HEK293T (cell line): ENCODE results near the gene FBRSL1.
A peak's percentile ranks its signal among the peaks of the same experiment; 100 is the strongest.

Experiments
- CTCF ChIA-PET: fragments of 350-600 bp; formaldehyde crosslinking; extraction: SDS; loops from one replicate; lab custom pipeline; 2021; ENCODE audit warnings: antibody characterized with exemption, inconsistent platforms; lab: Yijun Ruan, JAX
- POLR2A ChIA-PET: fragments of 350-600 bp; formaldehyde crosslinking; extraction: SDS; loops from one replicate; lab custom pipeline; 2020; ENCODE audit warnings: antibody characterized with exemption, inconsistent platforms; lab: Yijun Ruan, JAX
- DNase-seq: peaks from one replicate; pipeline ENCODE4 v3.0.0; 2012; ENCODE audit warnings: mixed read lengths; ENCODE audit errors: extremely low spot score
- ARNT ChIP-seq: fragments of 450-650 bp; IDR thresholded peaks from 2 replicates; pipeline ENCODE4 v1.6.1; 2017; ENCODE audit warnings: mild to moderate bottlenecking
- BHLHE40 ChIP-seq: fragments of 450-650 bp; IDR thresholded peaks from 2 replicates; pipeline ENCODE4 v1.6.1; 2016; ENCODE audit warnings: mild to moderate bottlenecking, moderate library complexity, borderline replicate concordance
- CTBP1 ChIP-seq: fragments of 450-650 bp; IDR thresholded peaks from 2 replicates; pipeline ENCODE4 v1.6.1; 2016; ENCODE audit warnings: borderline replicate concordance
- ELF4 ChIP-seq: fragments of 450-650 bp; IDR thresholded peaks from 2 replicates; pipeline ENCODE4 v1.6.1; 2017; ENCODE audit warnings: antibody characterized with exemption
- FOXA1 ChIP-seq: fragments of 450-650 bp; IDR thresholded peaks from 2 replicates; pipeline ENCODE4 v1.6.1; 2016; ENCODE audit warnings: mild to moderate bottlenecking
- FOXK2 ChIP-seq: fragments of 450-650 bp; IDR thresholded peaks from 2 replicates; pipeline ENCODE4 v1.6.1; 2016; ENCODE audit warnings: mild to moderate bottlenecking
- FOXM1 ChIP-seq: fragments of 450-650 bp; IDR thresholded peaks from 2 replicates; pipeline ENCODE4 v1.6.1; 2017; ENCODE audit warnings: mild to moderate bottlenecking, borderline replicate concordance
- HDGF ChIP-seq: fragments of 450-650 bp; IDR thresholded peaks from 2 replicates; pipeline ENCODE4 v1.6.1; 2017; ENCODE audit warnings: antibody characterized with exemption, borderline replicate concordance
- L3MBTL2 ChIP-seq: fragments of 450-650 bp; conservative IDR thresholded peaks from 2 replicates; pipeline ENCODE4 v1.6.1; 2016; ENCODE audit warnings: mild to moderate bottlenecking
- LEF1 ChIP-seq: fragments of 450-650 bp; IDR thresholded peaks from 2 replicates; pipeline ENCODE4 v1.6.1; 2017; ENCODE audit warnings: mild to moderate bottlenecking, borderline replicate concordance
- NFRKB ChIP-seq: fragments of 450-650 bp; IDR thresholded peaks from 2 replicates; pipeline ENCODE4 v1.6.1; 2016; ENCODE audit warnings: mild to moderate bottlenecking, moderate library complexity
- SP1 ChIP-seq: fragments of 450-650 bp; IDR thresholded peaks from 2 replicates; pipeline ENCODE4 v1.6.1; 2017
- SUZ12 ChIP-seq: fragments of 450-650 bp; IDR thresholded peaks from 2 replicates; pipeline ENCODE4 v1.6.1; 2016; ENCODE audit warnings: mild to moderate bottlenecking
- TARDBP ChIP-seq: fragments of 450-650 bp; IDR thresholded peaks from 2 replicates; pipeline ENCODE4 v1.6.1; 2016
- ZNF384 ChIP-seq: fragments of 450-650 bp; IDR thresholded peaks from 2 replicates; pipeline ENCODE4 v1.6.1; 2016
- TF ChIP-seq, protein P1 (sequence below): fragments of 450-650 bp; IDR thresholded peaks from 2 replicates; pipeline ENCODE4 v1.6.1; 2016

FBRSL1 gene

DNA sequence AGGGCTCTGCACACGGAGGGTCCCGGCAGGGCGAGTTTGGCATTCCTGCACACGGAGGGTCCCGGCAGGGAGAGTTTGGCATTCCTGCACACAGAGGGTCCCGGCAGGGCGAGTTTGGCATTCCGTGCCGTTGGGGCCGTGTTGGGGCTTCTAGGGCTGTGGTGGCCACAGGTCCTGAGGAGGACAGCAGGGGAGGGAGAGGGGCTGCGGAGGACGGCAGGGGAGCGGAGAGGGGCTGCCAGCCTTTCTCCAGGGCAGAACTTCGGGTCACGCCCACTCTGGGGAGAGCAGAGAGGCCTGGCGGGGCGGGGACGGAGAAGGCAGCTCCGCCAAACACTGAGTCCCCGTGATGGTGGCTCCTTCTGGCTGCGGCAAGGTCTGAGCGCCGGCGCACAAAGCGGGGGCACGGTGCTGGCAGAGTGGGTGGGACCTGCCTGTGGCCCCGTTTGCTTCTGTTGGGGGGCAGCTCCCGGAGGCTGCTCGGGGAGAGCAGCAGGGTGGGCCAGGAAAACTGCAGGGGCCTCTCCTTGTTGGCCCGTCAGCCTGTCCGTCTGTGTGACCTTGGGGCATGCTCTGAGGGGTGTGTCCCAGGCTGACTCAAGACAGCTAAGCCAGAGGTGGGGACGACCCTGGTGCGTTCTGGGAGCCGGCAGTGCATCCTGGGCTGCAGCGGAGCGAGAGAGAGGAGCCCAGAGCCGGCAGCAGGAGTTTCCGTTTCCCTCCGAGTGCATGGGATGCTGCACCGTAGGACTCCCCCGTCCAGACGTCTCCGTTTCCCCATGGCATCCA, 60.3 kb downstream of the FBRSL1 start:
- ChIA-PET CTCF (no interaction called here), POLR2A (no interaction called here)
- DNase-seq: no peak
- TF ChIP-seq CTBP1: no peak
- TF ChIP-seq FOXK2: no peak
- TF ChIP-seq, protein P1, sequence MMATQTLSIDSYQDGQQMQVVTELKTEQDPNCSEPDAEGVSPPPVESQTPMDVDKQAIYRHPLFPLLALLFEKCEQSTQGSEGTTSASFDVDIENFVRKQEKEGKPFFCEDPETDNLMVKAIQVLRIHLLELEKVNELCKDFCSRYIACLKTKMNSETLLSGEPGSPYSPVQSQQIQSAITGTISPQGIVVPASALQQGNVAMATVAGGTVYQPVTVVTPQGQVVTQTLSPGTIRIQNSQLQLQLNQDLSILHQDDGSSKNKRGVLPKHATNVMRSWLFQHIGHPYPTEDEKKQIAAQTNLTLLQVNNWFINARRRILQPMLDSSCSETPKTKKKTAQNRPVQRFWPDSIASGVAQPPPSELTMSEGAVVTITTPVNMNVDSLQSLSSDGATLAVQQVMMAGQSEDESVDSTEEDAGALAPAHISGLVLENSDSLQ: peak; percentile 38
- TF ChIP-seq ARNT: no peak
- no peak for TF ChIP-seq FOXM1

DNA sequence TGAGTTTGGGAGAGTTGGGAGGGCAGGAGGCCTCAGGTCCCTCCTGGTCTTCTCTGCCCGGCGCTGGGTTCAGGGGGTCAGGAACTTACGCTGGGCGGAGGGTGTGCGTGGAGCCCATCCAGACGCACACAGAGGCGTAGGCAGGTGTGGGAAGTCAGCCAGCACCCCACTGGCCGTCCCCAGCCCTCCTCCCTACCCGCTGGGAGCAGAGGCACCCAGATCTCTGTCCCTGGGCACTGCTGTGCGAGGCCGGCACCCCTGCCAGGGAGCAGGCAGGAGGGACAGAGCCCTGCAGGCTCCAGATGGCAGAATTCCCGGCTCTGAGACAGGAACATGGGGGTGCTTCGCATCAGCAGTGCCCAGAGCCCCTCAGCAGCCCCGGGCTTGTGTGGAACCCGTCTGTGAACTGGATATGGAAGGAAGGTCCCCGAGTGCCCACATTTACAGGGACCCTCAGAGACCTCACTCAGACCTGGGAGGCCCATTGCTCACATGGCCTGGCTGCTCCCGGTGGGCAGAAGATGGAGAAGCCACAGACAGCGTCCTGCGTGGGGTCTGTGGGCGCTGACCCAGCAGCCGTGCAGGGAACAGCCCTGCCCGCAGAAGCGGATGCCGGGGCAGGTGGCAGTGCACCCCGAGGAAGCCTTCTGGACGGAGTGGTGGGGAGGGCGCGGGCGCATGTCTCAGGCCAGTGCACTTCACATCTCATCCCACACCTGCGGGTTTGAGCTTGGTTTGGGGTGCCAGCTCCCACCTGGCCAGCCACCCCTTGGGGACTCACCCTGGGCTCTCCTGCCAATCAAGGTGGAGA, 61.1 kb downstream of the FBRSL1 start:
- TF ChIP-seq ARNT: no peak
- TF ChIP-seq, protein P1: no peak
- TF ChIP-seq LEF1: no peak
- no peak for TF ChIP-seq SUZ12
- TF ChIP-seq BHLHE40: no peak
- TF ChIP-seq L3MBTL2: no peak
- no peak for TF ChIP-seq FOXK2
- no peak for TF ChIP-seq CTBP1
- TF ChIP-seq ZNF384: no peak
- no peak for TF ChIP-seq TARDBP
- no peak for TF ChIP-seq SP1
- CTCF ChIA-PET: no interaction called here
- POLR2A ChIA-PET: no interaction called here
- no peak for DNase-seq

DNA sequence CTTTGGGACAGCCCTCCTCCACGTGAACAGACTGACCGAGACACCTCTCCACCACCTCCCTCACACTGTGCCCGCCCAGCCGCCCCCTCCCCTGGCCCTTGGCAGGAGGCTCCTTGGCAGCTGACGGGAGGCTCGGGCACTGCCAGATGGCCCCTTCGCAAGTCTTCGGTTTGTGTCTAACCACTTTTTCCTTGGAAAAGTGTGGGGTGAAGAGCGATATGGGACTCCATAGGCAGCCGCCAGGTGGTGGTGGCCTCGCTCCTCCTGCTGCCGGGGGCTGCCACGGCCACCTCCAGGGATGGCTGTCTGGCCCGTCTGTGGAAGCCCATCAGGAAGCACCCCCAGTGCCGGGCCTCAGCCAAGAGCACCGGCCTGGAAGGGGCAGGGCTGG, 61.7 kb downstream of the FBRSL1 start:
- TF ChIP-seq LEF1: no peak
- no peak for TF ChIP-seq ARNT
- TF ChIP-seq L3MBTL2: no peak
- ChIA-PET POLR2A (no interaction called here), CTCF (no interaction called here)
- DNase-seq: no peak

DNA sequence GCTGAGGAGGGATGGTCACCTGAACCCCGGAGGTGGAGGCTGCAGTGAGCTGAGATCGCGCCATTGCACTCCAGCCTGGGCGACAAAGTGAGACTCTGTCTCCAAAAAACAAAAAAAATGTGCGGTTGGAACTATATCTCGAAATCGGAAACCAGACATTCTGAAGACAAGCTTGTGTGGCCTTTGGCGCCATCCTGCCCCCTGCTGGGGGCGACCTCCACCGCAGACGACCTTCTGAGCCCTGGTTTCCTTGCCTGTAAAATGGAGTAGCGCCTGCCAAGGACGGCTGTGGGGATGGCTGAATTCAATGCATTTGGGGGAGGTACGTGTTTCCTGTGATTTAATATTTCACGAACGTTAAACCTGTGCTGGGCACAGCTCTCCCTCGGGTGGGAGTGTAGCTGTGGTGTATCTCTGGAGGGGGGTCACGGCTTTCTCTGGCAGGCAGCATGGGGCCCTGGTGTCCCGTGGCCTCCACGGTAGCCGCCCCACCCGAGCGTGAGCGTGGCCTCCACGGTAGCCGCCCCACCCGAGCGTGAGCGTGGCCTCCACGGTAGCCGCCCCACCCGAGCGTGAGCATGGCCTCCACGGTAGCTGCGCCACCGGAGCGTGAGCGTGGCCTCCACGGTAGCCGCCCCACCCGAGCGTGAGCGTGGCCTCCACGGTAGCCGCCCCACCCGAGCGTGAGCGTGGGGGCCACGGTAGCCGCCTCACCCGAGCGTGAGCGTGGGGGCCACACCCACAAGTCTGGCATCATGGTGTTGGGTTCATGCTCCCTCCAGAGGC, 65.1 kb downstream of the FBRSL1 start:
- TF ChIP-seq CTBP1 (no peak), SUZ12 (no peak), NFRKB (no peak), HDGF (no peak), FOXA1 (no peak), FOXK2 (no peak), ELF4 (no peak), BHLHE40 (no peak)
- ChIA-PET POLR2A (no interaction called here), CTCF (no interaction called here)
- DNase-seq: peak; percentile 62

DNA sequence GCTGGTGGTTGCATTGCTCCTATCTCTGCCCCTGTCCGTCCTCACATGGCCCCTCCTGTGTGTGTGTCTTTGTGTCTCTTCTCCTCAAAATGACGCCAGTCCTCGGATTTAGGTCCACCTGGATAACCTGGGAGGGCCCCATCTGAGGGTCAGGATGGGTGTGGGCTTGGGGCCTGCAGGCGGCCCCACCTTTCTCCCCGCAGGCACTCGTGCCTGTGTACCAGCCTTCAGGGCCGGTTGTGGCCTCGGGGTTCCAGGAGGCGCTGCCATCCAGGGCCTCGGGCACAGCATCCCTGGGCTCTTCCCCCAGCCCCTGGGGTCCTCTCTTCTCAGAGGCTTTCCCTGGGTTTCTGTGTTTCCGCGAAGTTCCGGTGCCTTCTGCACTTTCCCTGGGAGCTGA, 65.7 kb downstream of the FBRSL1 start:
- ChIA-PET CTCF (no interaction called here), POLR2A (no interaction called here)
- no peak for DNase-seq
- no peak for TF ChIP-seq TARDBP
- TF ChIP-seq, protein P1: no peak
- no peak for TF ChIP-seq ZNF384
- no peak for TF ChIP-seq ELF4
- TF ChIP-seq FOXA1: no peak
- TF ChIP-seq NFRKB: no peak
- TF ChIP-seq ARNT: no peak
- no peak for TF ChIP-seq L3MBTL2
- TF ChIP-seq FOXM1: no peak
- no peak for TF ChIP-seq CTBP1
- no peak for TF ChIP-seq SUZ12
- TF ChIP-seq SP1: no peak
- no peak for TF ChIP-seq FOXK2
- no peak for TF ChIP-seq BHLHE40
- TF ChIP-seq HDGF: no peak
- TF ChIP-seq LEF1: no peak

DNA sequence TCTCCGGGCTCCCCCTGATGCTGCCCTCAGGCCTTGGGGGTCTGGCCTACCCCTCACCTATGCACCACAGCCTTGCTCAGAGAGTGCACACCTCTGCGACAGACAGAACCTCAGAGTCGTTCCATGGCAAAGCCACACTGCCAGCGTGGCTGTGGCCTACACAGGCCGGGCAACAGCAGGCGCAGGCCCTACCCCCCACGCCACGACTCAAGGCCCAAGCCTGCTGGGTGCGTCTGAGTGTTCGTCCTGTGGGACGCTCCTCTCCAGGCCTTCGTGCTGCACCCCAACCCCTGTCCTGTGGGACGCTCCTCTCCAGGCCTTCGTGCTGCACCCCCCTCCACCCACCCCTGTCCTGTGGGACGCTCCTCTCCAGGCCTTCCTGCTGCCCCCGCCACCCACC, 66.3 kb downstream of the FBRSL1 start:
- ChIA-PET POLR2A (no interaction called here), CTCF (no interaction called here)
- DNase-seq: no peak
- TF ChIP-seq SP1: no peak
- TF ChIP-seq BHLHE40: no peak
- no peak for TF ChIP-seq FOXA1
- TF ChIP-seq ARNT: no peak
- no peak for TF ChIP-seq CTBP1
- no peak for TF ChIP-seq SUZ12
- no peak for TF ChIP-seq FOXM1
- no peak for TF ChIP-seq TARDBP
- no peak for TF ChIP-seq ELF4
- TF ChIP-seq, protein P1: no peak
- no peak for TF ChIP-seq LEF1
